ENCODE results near the gene PPP4R4.

PPP4R4 gene, protein sequence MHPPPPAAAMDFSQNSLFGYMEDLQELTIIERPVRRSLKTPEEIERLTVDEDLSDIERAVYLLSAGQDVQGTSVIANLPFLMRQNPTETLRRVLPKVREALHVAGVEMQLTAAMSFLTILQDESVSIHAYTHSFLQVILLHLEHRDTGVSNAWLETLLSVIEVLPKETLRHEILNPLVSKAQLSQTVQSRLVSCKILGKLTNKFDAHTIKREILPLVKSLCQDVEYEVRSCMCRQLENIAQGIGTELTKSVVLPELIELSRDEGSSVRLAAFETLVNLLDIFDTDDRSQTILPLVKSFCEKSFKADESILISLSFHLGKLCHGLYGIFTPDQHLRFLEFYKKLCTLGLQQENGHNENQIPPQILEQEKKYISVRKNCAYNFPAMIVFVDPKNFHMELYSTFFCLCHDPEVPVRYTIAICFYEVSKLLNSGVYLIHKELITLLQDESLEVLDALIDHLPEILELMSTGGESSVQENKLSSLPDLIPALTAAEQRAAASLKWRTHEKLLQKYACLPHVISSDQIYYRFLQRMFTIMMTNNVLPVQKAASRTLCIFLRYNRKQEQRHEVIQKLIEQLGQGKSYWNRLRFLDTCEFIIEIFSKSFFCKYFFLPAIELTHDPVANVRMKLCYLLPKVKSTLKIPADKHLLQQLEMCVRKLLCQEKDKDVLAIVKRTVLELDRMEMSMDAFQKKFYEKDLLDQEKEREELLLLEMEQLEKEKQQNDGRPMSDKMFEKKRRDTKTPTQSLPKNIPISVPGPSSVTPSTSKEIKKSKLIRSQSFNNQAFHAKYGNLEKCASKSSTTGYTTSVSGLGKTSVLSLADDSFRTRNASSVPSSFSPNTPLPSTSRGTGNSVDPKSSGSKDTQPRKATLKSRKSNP

DNA sequence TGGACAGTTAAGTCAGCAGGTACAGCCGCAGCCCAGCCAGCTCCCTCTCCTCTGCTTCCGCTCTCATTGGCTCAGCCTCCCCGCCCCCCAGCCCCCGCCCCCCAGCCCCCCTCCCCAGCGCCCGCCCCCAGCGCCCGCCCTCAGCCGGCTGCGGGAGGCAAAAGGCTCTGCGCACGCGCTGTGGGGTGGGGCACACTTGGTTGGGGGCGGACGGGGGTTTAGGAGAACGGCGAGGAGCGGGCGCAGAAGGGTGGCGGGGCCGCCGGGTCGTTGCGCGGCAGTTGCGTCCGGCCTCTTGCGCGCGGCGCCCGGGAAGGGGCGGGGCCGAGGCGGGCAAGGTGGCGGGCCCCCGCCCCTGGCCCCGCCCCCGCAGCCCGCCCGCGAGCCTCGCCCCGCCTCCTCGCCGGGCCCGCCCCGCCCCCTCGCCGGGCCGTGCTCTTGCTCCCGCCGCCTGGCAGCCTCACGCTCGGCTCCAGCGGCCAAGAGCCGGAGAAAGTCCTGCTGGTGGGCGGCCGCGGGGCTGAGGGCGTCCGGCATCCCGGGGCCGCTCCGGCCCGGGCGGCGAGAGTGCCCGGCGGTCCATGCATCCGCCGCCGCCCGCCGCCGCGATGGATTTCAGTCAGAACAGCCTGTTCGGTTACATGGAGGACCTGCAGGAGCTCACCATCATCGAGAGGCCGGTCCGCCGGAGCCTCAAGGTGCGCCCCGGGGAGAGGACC, at the start of gene PPP4R4:
Gene PPP4R4, plus strand, starts transcription at position 438 of the 719 bp plus-strand sequence. Its CDS starts 144 bp downstream, at position 582.
- peaks cover 17% of the 10 kb centered on the region for H3K4me1 Mint-ChIP-seq (ENCODE audit: low read depth)

DNA sequence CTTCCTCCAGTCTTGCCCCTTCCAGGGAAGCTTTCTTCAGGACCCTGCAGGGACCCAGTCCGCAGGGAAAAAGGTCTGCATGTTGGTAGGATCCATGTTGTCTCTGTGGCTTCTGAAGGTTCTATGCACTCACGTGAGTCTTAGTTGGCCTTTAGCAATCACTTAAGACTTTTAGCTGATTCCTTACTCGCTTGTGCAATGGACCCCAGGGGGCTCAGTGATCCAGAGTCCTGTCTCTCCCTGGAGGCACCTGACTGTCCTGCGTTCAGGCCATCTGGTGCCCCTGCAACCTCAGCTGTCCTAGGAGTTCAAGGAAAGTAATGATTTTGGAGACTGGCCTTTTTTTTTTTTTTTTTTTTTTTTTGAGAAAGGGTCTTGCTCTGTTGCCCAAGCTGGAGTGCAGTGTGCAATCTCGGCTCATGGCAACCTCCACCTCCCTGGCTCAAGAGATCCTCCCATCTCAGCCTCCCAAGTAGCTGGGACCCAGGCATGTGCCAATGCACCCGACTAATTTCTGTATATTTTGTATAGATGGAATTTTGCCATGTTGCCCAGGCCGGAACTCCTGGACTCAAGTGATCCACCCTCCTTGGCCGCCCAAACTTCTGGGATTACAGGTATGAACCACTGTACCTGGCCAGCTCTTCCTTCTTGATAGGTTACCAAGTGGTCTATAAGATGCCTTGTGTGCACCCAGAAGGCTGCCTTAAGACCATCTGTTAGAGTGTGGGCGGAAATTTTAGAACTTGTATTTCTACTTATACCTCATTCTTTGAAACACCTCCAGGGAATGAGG, 49.3 kb upstream of the PPP4R4 start:
- peaks cover 3% of the 10 kb centered on the region for H3K36me3 Mint-ChIP-seq (ENCODE audit: low read depth)
- H3K4me1 Mint-ChIP-seq (ENCODE audit: low read depth), result peaks cover 6% of the 10 kb centered on the region
- H3K27me3 Mint-ChIP-seq (ENCODE audit: low read depth), result peaks cover 2% of the 10 kb centered on the region
- H3K27ac Mint-ChIP-seq, result no peak overlapping the region
- peaks cover 10% of the 10 kb centered on the region for H3K9me3 Mint-ChIP-seq
- H3K4me3 Mint-ChIP-seq, result no peak overlapping the region

More for the DNA sequence above, at the start of gene PPP4R4:
- H3K27ac Mint-ChIP-seq, result peak within 1 kb of the TSS; percentile 62
- H3K9me3 Mint-ChIP-seq, result no peaks in the 10 kb centered on the region
- peaks cover 51% of the 10 kb centered on the region for H3K27me3 Mint-ChIP-seq (ENCODE audit: low read depth)
- H3K4me3 Mint-ChIP-seq, result peak within 1 kb of the TSS; percentile 81
- no peaks in the 10 kb centered on the region for H3K36me3 Mint-ChIP-seq (ENCODE audit: low read depth)

DNA sequence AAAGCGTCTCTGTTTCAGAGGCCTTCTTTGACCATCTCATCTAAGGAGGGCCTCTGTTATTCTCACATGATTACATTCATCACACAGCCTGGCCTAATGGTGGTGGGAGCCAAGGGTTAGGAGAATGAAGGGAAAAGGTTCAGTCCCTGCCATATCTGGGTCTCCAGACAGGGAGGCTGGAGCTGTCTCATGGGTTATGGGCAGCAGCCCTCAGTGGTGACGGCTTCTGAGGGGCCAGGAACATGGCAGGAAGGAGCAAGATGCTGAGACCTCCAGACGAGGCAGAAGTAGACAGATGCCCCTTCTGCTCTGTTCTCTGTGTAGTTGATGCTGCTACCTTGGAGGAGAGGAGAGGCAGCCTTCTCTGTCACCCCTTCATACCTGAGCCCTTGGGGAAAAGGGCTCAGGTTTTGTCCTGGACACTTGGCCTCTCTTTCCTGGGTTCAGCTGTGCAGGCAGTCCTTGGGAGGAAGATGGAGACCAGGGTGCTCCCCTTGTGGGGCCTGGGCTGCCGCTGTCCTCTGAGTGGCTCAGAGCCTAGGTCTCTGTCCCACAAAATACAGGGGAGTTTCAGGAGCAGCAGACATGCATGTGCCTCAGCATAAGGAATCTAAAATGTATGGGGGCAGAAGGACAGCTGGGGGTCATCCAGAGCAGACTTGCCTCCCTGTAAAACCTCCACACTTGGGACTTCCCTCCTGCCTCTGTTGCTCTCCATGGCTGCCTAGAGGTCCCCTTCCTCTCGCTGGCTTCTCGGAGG, 48.3 kb upstream of the PPP4R4 start:
- Mint-ChIP-seq H3K27ac (no peak overlapping the region), H3K4me1 (ENCODE audit: low read depth) (peaks cover 10% of the 10 kb centered on the region)

DNA sequence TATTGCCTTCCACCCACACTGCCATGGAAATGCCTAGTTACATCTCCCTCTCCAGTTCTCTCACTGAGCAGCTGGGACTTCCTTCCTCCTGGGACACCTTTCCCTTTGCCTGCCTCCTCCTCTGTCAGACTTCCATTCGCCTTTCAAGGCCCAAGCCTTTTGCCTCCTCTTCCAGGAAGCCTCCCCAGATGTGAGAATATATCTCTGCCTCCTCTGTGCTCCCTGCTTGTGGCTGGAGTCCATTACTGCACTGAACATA, 47.8 kb upstream of the PPP4R4 start:
- Mint-ChIP-seq H3K27ac (no peak overlapping the region), H3K36me3 (ENCODE audit: low read depth) (peaks cover 3% of the 10 kb centered on the region), H3K4me1 (ENCODE audit: low read depth) (peaks cover 10% of the 10 kb centered on the region), H3K9me3 (no peaks in the 10 kb centered on the region), H3K4me3 (no peak overlapping the region), H3K27me3 (ENCODE audit: low read depth) (peaks cover 7% of the 10 kb centered on the region)

More for the DNA sequence above, 48.3 kb upstream of the PPP4R4 start:
- Mint-ChIP-seq H3K4me3 (no peak overlapping the region), H3K9me3 (peaks cover 4% of the 10 kb centered on the region), H3K27me3 (ENCODE audit: low read depth) (peaks cover 2% of the 10 kb centered on the region), H3K36me3 (ENCODE audit: low read depth) (peaks cover 3% of the 10 kb centered on the region)

DNA sequence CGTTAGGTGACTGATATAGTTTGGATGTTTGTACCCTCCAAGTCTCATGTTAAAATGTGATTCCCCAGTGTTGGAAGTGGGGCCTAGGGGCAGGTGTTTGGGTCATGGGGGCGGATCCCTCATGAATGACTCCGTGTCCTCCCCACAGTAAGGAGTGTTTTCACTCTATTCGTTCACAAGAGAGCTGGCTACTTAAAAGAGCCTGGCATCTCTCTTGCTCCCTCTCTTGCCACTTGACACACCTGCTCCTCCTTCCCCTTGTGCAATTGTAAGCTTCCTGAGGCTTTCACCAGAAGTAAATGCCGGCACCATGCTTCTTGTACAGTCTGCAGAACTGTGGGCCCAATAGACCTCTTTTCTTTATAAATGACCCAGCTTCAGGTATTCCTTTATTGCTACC, 47.3 kb upstream of the PPP4R4 start:
- Mint-ChIP-seq H3K4me1 (ENCODE audit: low read depth) (peaks cover 10% of the 10 kb centered on the region), H3K4me3 (no peak overlapping the region), H3K36me3 (ENCODE audit: low read depth) (peaks cover 3% of the 10 kb centered on the region), H3K27ac (no peak overlapping the region), H3K9me3 (no peaks in the 10 kb centered on the region), H3K27me3 (ENCODE audit: low read depth) (peaks cover 9% of the 10 kb centered on the region)

DNA sequence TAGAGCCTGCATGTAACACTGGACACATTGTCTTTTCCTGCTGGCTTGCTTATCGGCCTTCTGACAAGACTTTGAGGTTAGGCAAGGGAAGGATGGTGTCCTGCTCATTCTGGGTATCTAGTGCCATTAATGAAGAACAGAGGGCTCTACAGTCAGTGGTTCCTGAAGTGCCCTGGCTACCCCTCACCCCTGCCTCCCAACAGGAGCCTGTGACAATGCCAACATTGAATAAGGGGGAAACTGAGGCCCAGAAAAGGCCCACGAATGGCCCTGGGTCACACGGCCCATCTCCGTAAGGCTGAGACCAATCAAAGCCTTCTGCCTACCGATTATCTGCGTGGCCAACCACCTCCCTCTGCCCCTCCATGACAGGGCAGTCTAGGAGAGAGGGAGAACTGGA, 46.8 kb upstream of the PPP4R4 start:
- no peaks in the 10 kb centered on the region for H3K9me3 Mint-ChIP-seq
- H3K4me3 Mint-ChIP-seq, result no peak overlapping the region
- H3K4me1 Mint-ChIP-seq (ENCODE audit: low read depth), result peaks cover 12% of the 10 kb centered on the region
- no peak overlapping the region for H3K27ac Mint-ChIP-seq
- H3K36me3 Mint-ChIP-seq (ENCODE audit: low read depth), result peaks cover 3% of the 10 kb centered on the region
- peaks cover 12% of the 10 kb centered on the region for H3K27me3 Mint-ChIP-seq (ENCODE audit: low read depth)

DNA sequence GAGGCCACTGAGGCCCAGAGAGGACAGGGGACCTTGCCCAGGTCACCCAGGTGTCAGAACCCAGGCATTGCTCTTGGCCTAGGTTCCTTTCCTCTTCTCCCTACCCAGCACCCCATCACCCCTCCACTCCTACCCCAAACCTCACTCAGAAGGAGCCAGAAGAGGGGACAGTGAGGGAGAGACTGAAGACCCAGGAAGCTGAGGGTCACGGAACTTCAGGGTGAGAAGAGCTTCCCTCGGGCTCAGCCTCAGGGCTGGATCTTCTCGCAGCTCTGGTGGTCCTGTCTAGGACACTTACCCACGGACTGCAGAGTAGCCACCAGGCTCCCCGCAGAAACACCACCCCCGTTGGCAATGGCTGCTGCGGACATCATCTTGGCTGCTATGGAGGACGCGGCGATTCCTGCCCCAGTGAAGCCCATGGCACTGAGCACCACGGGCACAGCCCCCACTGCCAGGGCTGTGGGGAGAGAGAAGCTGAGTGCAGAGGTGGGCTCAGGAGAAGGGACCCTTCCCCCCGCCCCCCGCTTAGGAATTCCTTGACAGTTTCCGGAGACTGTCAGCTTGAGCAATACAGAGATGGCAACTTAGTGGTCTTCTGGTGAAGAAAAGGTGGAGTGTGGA, 45.8 kb upstream of the PPP4R4 start:
- Mint-ChIP-seq H3K9me3 (no peaks in the 10 kb centered on the region), H3K27ac (peak overlapping the region; percentile 85), H3K4me3 (peak overlapping the region; percentile 84), H3K36me3 (ENCODE audit: low read depth) (peaks cover 3% of the 10 kb centered on the region), H3K27me3 (ENCODE audit: low read depth) (peaks cover 15% of the 10 kb centered on the region), H3K4me1 (ENCODE audit: low read depth) (peaks cover 14% of the 10 kb centered on the region)

DNA sequence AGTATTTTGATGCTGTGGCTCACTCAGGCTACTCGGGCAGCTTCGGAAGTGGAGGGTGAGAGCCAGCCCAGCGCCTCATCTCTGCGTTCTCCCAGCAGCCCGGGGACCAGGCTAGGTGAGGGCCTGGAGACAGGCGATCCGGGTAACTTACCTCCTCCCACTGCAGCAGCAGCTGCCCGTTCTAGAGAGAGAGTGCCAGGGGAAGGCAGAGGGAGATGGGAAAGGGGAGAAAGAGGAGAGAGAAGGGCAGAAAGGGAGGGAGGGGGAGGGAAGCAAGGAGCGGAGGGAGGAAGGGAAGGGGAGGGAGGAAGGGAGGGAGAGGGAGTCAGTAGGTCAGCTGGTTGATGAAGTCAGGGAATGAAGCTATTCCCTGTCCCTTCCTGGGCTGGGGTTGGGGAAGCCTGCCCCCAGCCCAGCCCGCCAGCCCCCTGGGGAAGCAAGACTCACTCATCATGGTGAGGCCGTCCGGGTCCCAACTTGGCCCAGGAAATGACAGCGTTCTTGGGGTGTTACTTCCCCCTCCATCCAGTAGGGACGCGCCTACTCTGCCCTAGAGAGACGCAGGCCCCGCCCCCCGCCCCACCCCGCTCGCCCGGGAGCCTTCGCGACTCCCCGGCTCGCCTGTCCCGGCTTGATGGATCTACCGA, 44.9 kb upstream of the PPP4R4 start, which contains the start of gene IFI27L2:
Gene IFI27L2, minus strand, starts transcription at position 494 of the 647 bp plus-strand sequence. Its CDS starts 40 bp downstream, at position 454.
- peak within 1 kb of the TSS; percentile 85 for H3K27ac Mint-ChIP-seq
- peaks cover 22% of the 10 kb centered on the region for H3K27me3 Mint-ChIP-seq (ENCODE audit: low read depth)
- peaks cover 3% of the 10 kb centered on the region for H3K36me3 Mint-ChIP-seq (ENCODE audit: low read depth)
- peak within 1 kb of the TSS; percentile 84 for H3K4me3 Mint-ChIP-seq
- peaks cover 14% of the 10 kb centered on the region for H3K4me1 Mint-ChIP-seq (ENCODE audit: low read depth)
- no peaks in the 10 kb centered on the region for H3K9me3 Mint-ChIP-seq

DNA sequence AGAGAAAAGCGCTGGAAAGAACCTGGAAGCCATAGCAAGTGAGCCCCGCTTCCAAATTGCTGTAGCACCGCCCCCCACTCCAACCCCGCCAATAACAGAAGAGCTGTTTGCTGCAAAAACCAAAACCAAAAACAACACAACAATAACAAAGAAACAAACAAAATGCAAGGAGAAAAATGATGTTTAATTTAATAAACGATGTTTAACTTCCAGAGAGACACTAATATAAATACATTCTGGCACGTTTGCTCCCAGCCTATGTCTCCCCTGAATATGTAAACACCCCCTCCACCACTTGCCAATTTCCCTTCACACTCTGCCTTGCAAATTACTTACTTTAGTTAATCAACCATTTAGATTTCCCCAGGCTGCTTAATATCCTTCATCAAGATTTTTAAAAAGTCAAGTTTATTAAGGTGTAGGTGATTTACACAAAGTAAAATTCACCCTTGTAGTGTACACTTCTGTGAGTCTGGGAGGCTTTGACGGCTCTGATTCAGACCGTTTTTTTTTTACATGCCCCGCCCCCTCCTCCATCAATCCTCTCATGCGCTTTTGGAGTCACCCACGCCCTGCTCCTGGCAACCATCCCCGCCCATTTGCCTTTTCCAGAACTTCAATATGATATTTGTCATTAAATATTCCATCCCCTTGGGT, 44.2 kb upstream of the PPP4R4 start:
- H3K36me3 Mint-ChIP-seq (ENCODE audit: low read depth), result peaks cover 3% of the 10 kb centered on the region
- H3K27me3 Mint-ChIP-seq (ENCODE audit: low read depth), result peaks cover 27% of the 10 kb centered on the region
- peaks cover 14% of the 10 kb centered on the region for H3K4me1 Mint-ChIP-seq (ENCODE audit: low read depth)
- H3K9me3 Mint-ChIP-seq, result peaks cover 4% of the 10 kb centered on the region
- H3K4me3 Mint-ChIP-seq, result peak overlapping the region; percentile 84
- peak overlapping the region; percentile 85 for H3K27ac Mint-ChIP-seq

DNA sequence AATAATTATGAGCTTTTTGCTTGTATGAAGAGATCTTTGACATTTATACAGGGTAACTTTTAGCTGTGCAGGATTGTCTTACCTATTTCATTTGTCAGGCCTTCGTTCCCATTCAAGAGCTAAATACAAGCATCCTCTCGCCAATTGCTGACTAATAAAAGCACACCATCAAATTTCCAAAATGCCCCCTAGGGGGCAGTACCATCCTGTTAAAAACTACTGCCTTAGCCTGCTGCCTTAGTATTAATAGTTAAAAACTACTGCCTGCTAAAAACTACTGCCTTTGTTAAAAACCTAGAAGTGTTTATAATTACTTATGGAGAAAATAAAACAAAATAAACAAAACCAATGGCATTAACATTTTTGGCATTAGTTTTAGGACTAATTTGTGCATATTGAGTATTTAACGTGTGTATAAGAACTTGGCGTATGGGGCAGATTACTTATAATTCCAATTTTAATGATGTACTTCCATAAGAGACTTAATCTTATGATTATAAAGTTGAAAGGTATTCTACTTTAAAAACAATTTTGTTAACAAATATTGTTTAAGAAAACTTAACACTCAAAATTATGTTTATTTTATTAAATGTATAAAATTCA, 41.7 kb upstream of the PPP4R4 start:
- Mint-ChIP-seq H3K27me3 (ENCODE audit: low read depth) (peaks cover 43% of the 10 kb centered on the region), H3K4me1 (ENCODE audit: low read depth) (peaks cover 17% of the 10 kb centered on the region), H3K4me3 (no peak overlapping the region), H3K9me3 (peaks cover 14% of the 10 kb centered on the region), H3K27ac (no peak overlapping the region), H3K36me3 (ENCODE audit: low read depth) (no peaks in the 10 kb centered on the region)

DNA sequence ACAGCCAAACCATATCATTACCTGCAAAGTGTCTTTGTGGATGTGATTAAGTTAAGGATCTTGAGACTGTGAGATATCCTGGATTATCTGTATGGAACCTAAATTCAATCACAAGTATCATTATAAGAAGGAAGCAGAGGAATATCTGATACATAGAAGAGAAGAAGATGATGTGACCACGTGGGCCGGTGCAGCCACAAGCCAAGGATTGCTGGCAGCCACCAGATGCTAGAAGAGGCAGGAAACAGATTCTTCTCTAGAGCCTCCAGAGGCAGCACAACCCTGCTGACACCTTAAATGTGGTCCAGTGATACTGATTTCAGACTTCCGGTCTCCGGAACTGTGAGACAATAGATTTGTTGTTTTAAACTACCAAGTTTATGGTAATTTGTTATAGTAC, 38.6 kb upstream of the PPP4R4 start:
- Mint-ChIP-seq H3K27ac (no peak overlapping the region), H3K4me3 (no peak overlapping the region), H3K36me3 (ENCODE audit: low read depth) (no peaks in the 10 kb centered on the region), H3K4me1 (ENCODE audit: low read depth) (peaks cover 6% of the 10 kb centered on the region), H3K9me3 (peaks cover 14% of the 10 kb centered on the region), H3K27me3 (ENCODE audit: low read depth) (peaks cover 43% of the 10 kb centered on the region)
